Lung (tissue), 12 donors: ENCODE data around the gene ATP11A. TPM values are rescaled to one million over a fixed set of nuclear protein-coding genes. Genes with fewer than 3 reads are reported as not detected.

ENCODE experiments used
- ATAC-seq: fragments of 200-7000 bp; cut with Tn5 transposase; one replicate; pipeline ENCODE4 v1.9.1; 2020; ENCODE audit warnings: moderate number of reproducible peaks; ENCODE audit not compliant: insufficient read depth, low FRiP score
- DNase-seq, 3 donors: peaks; one replicate each; pipeline ENCODE4 v3.0.0-alpha.2; 2013 to 2017
- H3K27ac ChIP-seq, 2 donors: one replicate each; pipeline ENCODE4 v1.5.1; 2013; ENCODE audit warnings: mild to moderate bottlenecking in 2 of 2, moderate library complexity in 2 of 2, control low read depth in 1 of 2, inconsistent platforms in 1 of 2, low read depth in 1 of 2, low read length in 1 of 2
- H3K27me3 ChIP-seq, 3 donors: one replicate each; pipeline ENCODE4 v1.5.1; 2013; ENCODE audit warnings: low read length in 2 of 3; ENCODE audit not compliant: control insufficient read depth in 3 of 3, insufficient read depth in 3 of 3
- H3K36me3 ChIP-seq, 4 donors: one replicate each; pipeline ENCODE4 v1.5.1; 2013; ENCODE audit warnings: low read length in 4 of 4, mild to moderate bottlenecking in 1 of 4, moderate library complexity in 1 of 4; ENCODE audit not compliant: control insufficient read depth in 4 of 4, insufficient read depth in 4 of 4
- H3K4me1 ChIP-seq, 5 donors: one replicate each; pipeline ENCODE4 v1.5.1; 2013; ENCODE audit warnings: low read length in 5 of 5, mild to moderate bottlenecking in 2 of 5, moderate library complexity in 1 of 5; ENCODE audit not compliant: control insufficient read depth in 5 of 5, insufficient read depth in 5 of 5
- H3K4me3 ChIP-seq: one replicate; pipeline ENCODE4 v1.5.1; 2013; ENCODE audit warnings: mild to moderate bottlenecking, control low read depth, moderate library complexity
- H3K9ac ChIP-seq, 2 donors: one replicate each; pipeline ENCODE4 v1.5.1; 2013; ENCODE audit warnings: low read length in 2 of 2, control low read depth in 1 of 2; ENCODE audit not compliant: insufficient read depth in 1 of 2
- H3K9me3 ChIP-seq, 4 donors: one replicate each; pipeline ENCODE4 v1.5.1; 2013; ENCODE audit warnings: low read length in 3 of 4, mild to moderate bottlenecking in 1 of 4, moderate library complexity in 1 of 4; ENCODE audit not compliant: control insufficient read depth in 4 of 4, insufficient read depth in 3 of 4
- CTCF ChIP-seq: IDR thresholded peaks from 2 replicates; pipeline ENCODE4 v1.5.1; 2012; ENCODE audit warnings: mild to moderate bottlenecking; ENCODE audit errors: control extremely low read depth, extremely low read depth
- WGBS, 2 donors: extraction: QIAGEN DNeasy Blood & Tissue Kit; methylation state at CpG; one replicate each; pipeline ENCODE4 v1.1.7; 2013; 5-methylcytosine and 5-hydroxymethylcytosine counted together
- polyA plus RNA-seq, 2 donors: library from polyadenylated mRNA; stranded (reverse); fragments of 200-250 nt; gene quantifications; one replicate each; pipeline ENCODE4 v1.2.1, GENCODE V29; 2013
- total RNA-seq, 2 donors: library from RNA; depleted of rRNA in 1 of 2; stranded (reverse); fragments of >200 nt in 1 of 2; gene quantifications; one replicate each; pipeline ENCODE4 v1.2.1, GENCODE V29; 2014 to 2021
- donor health status: control.
- donor health status: control.
- donor health status: Bipolar disorder and iron deficiency.
- donor health status: healthy.
- donor health status: DM: yes; HTN: yes; CAD: no.

Gene ATP11A
- total and polyA plus RNA-seq, 4 donors, result 46.3 to 317 (median 162) TPM

- H3K9ac ChIP-seq, result no peak overlapping the region
- peak in 1 of 3 donors; percentile 57 for DNase-seq
These were observed 80.7 kb downstream of the ATP11A start for GRCh38 chr13:112770504-112770903.

GRCh38 chr13:112771139-112771876 is 81.5 kb downstream of the ATP11A start:
- TF ChIP-seq CTCF, result no peak
- Histone ChIP-seq H3K9me3 (no peaks in the 10 kb centered on the region), H3K27ac (peak overlapping the region; percentile 18 to 34), H3K36me3 (peaks cover 0 to 4% (median 0%) of the 10 kb centered on the region in 4 donors), H3K4me3 (no peak overlapping the region), H3K27me3 (no peaks in the 10 kb centered on the region), H3K4me1 (peaks cover 0 to 24% (median 10%) of the 10 kb centered on the region in 5 donors), H3K9ac (no peak overlapping the region)
- WGBS, 2 donors, result 73 to 84% methylated on average over 20 of the region's 20 CpGs
- ATAC-seq (no peak), DNase-seq (no peak)

More at GRCh38 chr13:112770504-112770903, 80.7 kb downstream of the ATP11A start:
- TF ChIP-seq CTCF, result no peak
- Histone ChIP-seq H3K9me3 (no peaks in the 10 kb centered on the region), H3K4me3 (no peak overlapping the region), H3K27me3 (no peaks in the 10 kb centered on the region), H3K4me1 (peaks cover 0 to 27% (median 6%) of the 10 kb centered on the region in 5 donors), H3K36me3 (peaks cover 0 to 4% (median 0%) of the 10 kb centered on the region in 4 donors), H3K27ac (peak overlapping the region; percentile 34 to 74)
- 72 to 82% methylated on average over 25 to 26 of the region's 26 CpGs for WGBS, 2 donors
- no peak for ATAC-seq

GRCh38 chr13:112771877-112772538 is 82.2 kb downstream of the ATP11A start:
- no peaks in the 10 kb centered on the region for H3K9me3 ChIP-seq
- no peak overlapping the region for H3K4me3 ChIP-seq
- peak overlapping the region in 1 of 2 donors; percentile 34 for H3K27ac ChIP-seq
- H3K27me3 ChIP-seq, result no peaks in the 10 kb centered on the region
- peaks cover 0 to 24% (median 10%) of the 10 kb centered on the region in 5 donors for H3K4me1 ChIP-seq
- H3K9ac ChIP-seq, result no peak overlapping the region
- TF ChIP-seq CTCF, result no peak
- WGBS, 2 donors, result 63 to 75% methylated on average over 18 of the region's 18 CpGs
- DNase-seq (peak in 1 of 3 donors; percentile 60), ATAC-seq (no peak)
- H3K36me3 ChIP-seq, result peaks cover 0 to 2% (median 0%) of the 10 kb centered on the region in 4 donors
